HFFc6 (cell line): ENCODE results near the gene ZNF654. TPM values are rescaled to one million over a fixed set of nuclear protein-coding genes. Genes with fewer than 3 reads are reported as not detected.

ENCODE experiments used
- DNase-seq: peaks from one replicate; pipeline ENCODE4 v3.0.0-alpha.2; 2018
- H3K27ac Mint-ChIP-seq: 2 replicates; pipeline ENCODE4 v1.8.0; 2020; ENCODE audit warnings: mild to moderate bottlenecking, mixed read lengths
- H3K27me3 Mint-ChIP-seq: 2 replicates; pipeline ENCODE4 v1.8.0; 2021; ENCODE audit warnings: mild to moderate bottlenecking, moderate library complexity, mixed read lengths; ENCODE audit not compliant: insufficient read depth
- H3K36me3 Mint-ChIP-seq: 2 replicates; pipeline ENCODE4 v1.8.0; 2021; ENCODE audit warnings: low read depth, mixed read lengths
- H3K4me1 Mint-ChIP-seq: 2 replicates; pipeline ENCODE4 v1.8.0; 2020; ENCODE audit warnings: low read depth, mixed read lengths
- H3K4me3 Mint-ChIP-seq: 2 replicates; pipeline ENCODE4 v1.8.0; 2020; ENCODE audit warnings: mild to moderate bottlenecking, moderate library complexity, mixed read lengths
- H3K9me3 Mint-ChIP-seq: 2 replicates; pipeline ENCODE4 v1.8.0; 2020; ENCODE audit warnings: mild to moderate bottlenecking, mixed read lengths
- CTCF ChIP-seq: fragments of 200-600 bp; sonication (generic); IDR thresholded peaks from 2 replicates; pipeline ENCODE4 v1.5.0; 2021; ENCODE audit warnings: antibody characterized with exemption, mild to moderate bottlenecking
- total RNA-seq, 6 experiments: library from RNA; stranded (reverse); fragmentation: NEBNext Ultra II Directional; extraction: Animal tissue kit (Norgen Biotek cat#: 25700); gene quantifications; 2 replicates in 1 of 6; 3 replicates in 5 of 6; pipeline ENCODE4 v1.2.3, GENCODE V29; 2021

Gene ZNF654
- total RNA-seq, 6 experiments from 2014 or later: 11.5 to 15.5 (median 14.4) TPM

GRCh38 chr3:88149509-88150362 lies 90.7 kb downstream of the ZNF654 start, which contains the start of gene C3orf38:
Gene C3orf38 (plus strand): TSS chr3:88149959. CDS start chr3:88150053, 94 bp downstream.
- Mint-ChIP-seq H3K4me3 (peak within 1 kb of the TSS; percentile 98), H3K36me3 (no peaks in the 10 kb centered on the region), H3K4me1 (peaks cover 32% of the 10 kb centered on the region), H3K9me3 (no peaks in the 10 kb centered on the region), H3K27ac (peak within 1 kb of the TSS; percentile 97), H3K27me3 (peaks cover 2% of the 10 kb centered on the region)
- no peak for TF ChIP-seq CTCF
- DNase-seq: peak; percentile 88

- Mint-ChIP-seq H3K4me3 (peak overlapping the region; percentile 98), H3K27me3 (peaks cover 2% of the 10 kb centered on the region), H3K9me3 (no peaks in the 10 kb centered on the region), H3K27ac (peak overlapping the region; percentile 97), H3K4me1 (peaks cover 32% of the 10 kb centered on the region), H3K36me3 (no peaks in the 10 kb centered on the region)
- DNase-seq: no peak
- no peak for TF ChIP-seq CTCF
Measured at GRCh38 chr3:88150371-88150770, 91.3 kb downstream of the ZNF654 start.

GRCh38 chr3:88150806-88151205 lies 91.8 kb downstream of the ZNF654 start:
- DNase-seq: no peak
- Mint-ChIP-seq H3K4me1 (peaks cover 32% of the 10 kb centered on the region), H3K27me3 (peaks cover 2% of the 10 kb centered on the region)

GRCh38 chr3:88151358-88151757 lies 92.3 kb downstream of the ZNF654 start:
- peak; percentile 32 for DNase-seq
- H3K27me3 Mint-ChIP-seq: peaks cover 2% of the 10 kb centered on the region
- H3K36me3 Mint-ChIP-seq: peaks cover 9% of the 10 kb centered on the region
- peaks cover 32% of the 10 kb centered on the region for H3K4me1 Mint-ChIP-seq
- H3K27ac Mint-ChIP-seq: peak overlapping the region; percentile 26
- TF ChIP-seq CTCF: no peak
- peak overlapping the region; percentile 98 for H3K4me3 Mint-ChIP-seq
- H3K9me3 Mint-ChIP-seq: no peaks in the 10 kb centered on the region

More at GRCh38 chr3:88150806-88151205, 91.8 kb downstream of the ZNF654 start:
- H3K36me3 Mint-ChIP-seq: peaks cover 4% of the 10 kb centered on the region; the same call in 1 of the 2 replicates
- H3K4me3 Mint-ChIP-seq: peak overlapping the region; percentile 98
- TF ChIP-seq CTCF: no peak
- peak overlapping the region; percentile 97 for H3K27ac Mint-ChIP-seq
- H3K9me3 Mint-ChIP-seq: no peaks in the 10 kb centered on the region

- Mint-ChIP-seq H3K4me1 (peaks cover 22% of the 10 kb centered on the region), H3K36me3 (peaks cover 16% of the 10 kb centered on the region), H3K27me3 (no peaks in the 10 kb centered on the region; the same call in 1 of the 2 replicates), H3K4me3 (no peak overlapping the region), H3K9me3 (no peaks in the 10 kb centered on the region), H3K27ac (no peak overlapping the region)
- no peak for TF ChIP-seq CTCF
- DNase-seq: no peak
Measured at GRCh38 chr3:88152841-88153240, 93.8 kb downstream of the ZNF654 start.
